ENCODE measurements around the gene SNX8.

Gene SNX8

DNA sequence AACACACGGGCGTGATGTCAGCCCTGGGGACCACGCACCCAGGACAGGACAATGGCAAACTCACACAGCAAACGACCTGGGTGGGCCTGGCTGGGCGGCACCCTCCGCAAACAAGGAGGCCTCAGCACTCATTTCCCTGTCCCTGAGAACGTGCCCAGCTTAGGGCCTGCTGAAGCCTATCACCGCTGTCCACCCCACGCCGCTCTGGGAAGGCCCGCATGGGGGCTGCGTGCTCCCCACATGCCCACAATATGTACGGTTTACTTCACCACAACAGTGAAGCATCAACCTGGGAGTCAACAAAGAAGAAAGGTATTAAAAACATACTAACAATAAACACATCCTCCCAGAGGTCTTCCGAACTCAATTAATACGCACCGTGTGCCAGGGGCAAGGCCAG lies 93.7 kb downstream of the SNX8 start:
- Histone ChIP-seq H3K4me1 (ENCODE audit: control insufficient read depth, insufficient read depth, low read length, unreplicated experiment) (no peaks in the 10 kb centered on the region), H3K27ac (ENCODE audit: low read depth, low read length) (no peak overlapping the region), H3K79me2 (ENCODE audit: control insufficient read depth, insufficient read depth, low read length, unreplicated experiment) (peaks cover 5% of the 10 kb centered on the region), H3K27me3 (ENCODE audit: insufficient read depth, low read length) (no peaks in the 10 kb centered on the region), H2AFZ (ENCODE audit: low read length, unreplicated experiment) (no peak overlapping the region), H3K4me3 (ENCODE audit: low read depth, low read length) (no peak overlapping the region), H3K36me3 (ENCODE audit: insufficient read depth, low read length) (peaks cover 2% of the 10 kb centered on the region; the same call in 1 of the 2 replicates)

DNA sequence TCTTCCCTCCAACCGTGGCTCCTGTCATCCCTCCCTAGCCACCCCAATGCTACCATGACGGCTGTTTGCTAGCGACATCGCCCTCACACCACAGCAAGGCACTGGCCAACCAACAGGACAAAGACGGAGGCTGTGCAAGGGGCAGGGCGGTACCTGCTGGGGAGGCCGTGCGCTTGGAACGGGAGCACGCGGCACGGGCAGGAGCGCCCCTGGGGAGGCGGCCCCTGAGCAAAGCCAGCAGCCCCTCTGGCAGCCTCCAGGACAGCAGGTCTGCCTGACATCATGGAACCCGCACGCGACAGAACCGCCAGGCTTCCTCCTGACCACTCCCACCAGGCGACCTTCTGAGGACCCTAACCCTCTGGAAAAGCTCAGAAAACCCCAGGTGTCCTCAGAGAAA lies 94.2 kb downstream of the SNX8 start:
- no peak overlapping the region for H3K27ac ChIP-seq (ENCODE audit: low read depth, low read length)
- H2AFZ ChIP-seq (ENCODE audit: low read length, unreplicated experiment), result no peak overlapping the region
- no peaks in the 10 kb centered on the region for H3K27me3 ChIP-seq (ENCODE audit: insufficient read depth, low read length)
- no peak overlapping the region for H3K4me3 ChIP-seq (ENCODE audit: low read depth, low read length)
- no peaks in the 10 kb centered on the region; the same call in 1 of the 2 replicates for H3K36me3 ChIP-seq (ENCODE audit: insufficient read depth, low read length)
- no peaks in the 10 kb centered on the region for H3K4me1 ChIP-seq (ENCODE audit: control insufficient read depth, insufficient read depth, low read length, unreplicated experiment)
- peaks cover 5% of the 10 kb centered on the region for H3K79me2 ChIP-seq (ENCODE audit: control insufficient read depth, insufficient read depth, low read length, unreplicated experiment)

DNA sequence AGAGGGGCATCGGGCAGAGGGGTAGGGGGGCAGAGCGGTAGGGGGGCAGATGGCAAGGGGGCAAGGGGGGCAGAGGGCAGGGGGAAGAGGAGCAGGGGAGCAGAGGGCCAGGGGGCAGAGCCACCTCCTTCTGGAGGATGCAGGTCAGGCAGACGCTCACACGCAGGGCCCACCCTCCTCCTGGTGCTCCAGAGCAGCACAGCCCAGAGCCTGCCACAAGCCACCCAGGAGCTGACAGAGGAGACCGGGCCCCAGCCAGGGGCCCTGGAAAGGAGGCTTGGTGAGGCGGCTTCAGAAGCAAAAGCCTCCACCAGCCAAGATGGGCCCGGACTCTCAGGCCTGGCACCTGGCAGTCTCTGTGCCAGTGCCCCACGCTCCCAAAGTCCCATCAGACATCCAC lies 94.6 kb downstream of the SNX8 start:
- Histone ChIP-seq H2AFZ (ENCODE audit: low read length, unreplicated experiment) (no peak overlapping the region), H3K4me3 (ENCODE audit: low read depth, low read length) (no peak overlapping the region), H3K36me3 (ENCODE audit: insufficient read depth, low read length) (peaks cover 2% of the 10 kb centered on the region; the same call in 1 of the 2 replicates), H3K79me2 (ENCODE audit: control insufficient read depth, insufficient read depth, low read length, unreplicated experiment) (peaks cover 2% of the 10 kb centered on the region), H3K27ac (ENCODE audit: low read depth, low read length) (no peak overlapping the region), H3K27me3 (ENCODE audit: insufficient read depth, low read length) (no peaks in the 10 kb centered on the region), H3K4me1 (ENCODE audit: control insufficient read depth, insufficient read depth, low read length, unreplicated experiment) (no peaks in the 10 kb centered on the region)

DNA sequence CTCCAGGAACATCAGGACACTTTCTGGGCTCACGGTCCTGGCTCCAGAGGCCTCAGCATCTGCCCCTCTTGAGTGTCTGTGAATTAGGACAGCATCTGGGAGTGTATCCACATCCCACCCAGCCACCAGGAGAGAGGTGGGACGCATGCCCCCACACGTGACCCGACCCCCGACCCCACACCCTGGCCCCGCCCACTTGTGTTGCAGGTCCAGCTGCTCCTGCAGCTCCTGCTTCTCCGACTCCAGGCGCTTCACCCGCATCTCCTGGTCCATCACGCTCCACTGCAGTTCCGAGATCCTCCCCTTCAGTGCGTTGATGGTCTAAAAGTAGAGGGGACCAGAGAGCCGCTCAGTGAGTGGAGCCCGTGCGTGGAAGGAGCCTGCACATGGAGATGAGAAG lies 95.1 kb downstream of the SNX8 start:
- Histone ChIP-seq H3K27me3 (ENCODE audit: insufficient read depth, low read length) (no peaks in the 10 kb centered on the region), H3K36me3 (ENCODE audit: insufficient read depth, low read length) (peaks cover 6% of the 10 kb centered on the region; the same call in 1 of the 2 replicates), H3K4me3 (ENCODE audit: low read depth, low read length) (no peak overlapping the region), H3K79me2 (ENCODE audit: control insufficient read depth, insufficient read depth, low read length, unreplicated experiment) (no peaks in the 10 kb centered on the region), H2AFZ (ENCODE audit: low read length, unreplicated experiment) (no peak overlapping the region), H3K4me1 (ENCODE audit: control insufficient read depth, insufficient read depth, low read length, unreplicated experiment) (no peaks in the 10 kb centered on the region), H3K27ac (ENCODE audit: low read depth, low read length) (no peak overlapping the region)

DNA sequence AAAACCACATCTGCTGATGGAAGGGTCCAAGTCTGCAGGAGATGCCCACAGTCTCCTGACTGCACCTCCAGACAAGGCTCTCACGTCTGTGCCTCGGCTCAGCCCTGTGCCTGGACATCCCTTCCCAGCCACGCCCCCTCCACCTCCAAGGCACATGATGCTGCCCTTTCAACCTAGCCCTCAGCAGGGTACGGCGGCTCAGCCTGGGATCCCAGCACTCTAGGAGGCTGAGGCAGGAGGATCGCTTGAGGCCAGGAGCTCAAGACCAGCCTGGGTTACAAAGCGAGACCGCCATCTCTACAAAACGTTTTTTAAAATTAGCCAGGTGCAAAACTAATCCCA lies 95.8 kb downstream of the SNX8 start:
- peaks cover 10% of the 10 kb centered on the region; the same call in 1 of the 2 replicates for H3K36me3 ChIP-seq (ENCODE audit: insufficient read depth, low read length)
- no peaks in the 10 kb centered on the region for H3K27me3 ChIP-seq (ENCODE audit: insufficient read depth, low read length)
- H3K4me3 ChIP-seq (ENCODE audit: low read depth, low read length), result no peak overlapping the region
- no peaks in the 10 kb centered on the region for H3K79me2 ChIP-seq (ENCODE audit: control insufficient read depth, insufficient read depth, low read length, unreplicated experiment)
- H3K4me1 ChIP-seq (ENCODE audit: control insufficient read depth, insufficient read depth, low read length, unreplicated experiment), result no peaks in the 10 kb centered on the region
- no peak overlapping the region for H3K27ac ChIP-seq (ENCODE audit: low read depth, low read length)
- H2AFZ ChIP-seq (ENCODE audit: low read length, unreplicated experiment), result no peak overlapping the region

DNA sequence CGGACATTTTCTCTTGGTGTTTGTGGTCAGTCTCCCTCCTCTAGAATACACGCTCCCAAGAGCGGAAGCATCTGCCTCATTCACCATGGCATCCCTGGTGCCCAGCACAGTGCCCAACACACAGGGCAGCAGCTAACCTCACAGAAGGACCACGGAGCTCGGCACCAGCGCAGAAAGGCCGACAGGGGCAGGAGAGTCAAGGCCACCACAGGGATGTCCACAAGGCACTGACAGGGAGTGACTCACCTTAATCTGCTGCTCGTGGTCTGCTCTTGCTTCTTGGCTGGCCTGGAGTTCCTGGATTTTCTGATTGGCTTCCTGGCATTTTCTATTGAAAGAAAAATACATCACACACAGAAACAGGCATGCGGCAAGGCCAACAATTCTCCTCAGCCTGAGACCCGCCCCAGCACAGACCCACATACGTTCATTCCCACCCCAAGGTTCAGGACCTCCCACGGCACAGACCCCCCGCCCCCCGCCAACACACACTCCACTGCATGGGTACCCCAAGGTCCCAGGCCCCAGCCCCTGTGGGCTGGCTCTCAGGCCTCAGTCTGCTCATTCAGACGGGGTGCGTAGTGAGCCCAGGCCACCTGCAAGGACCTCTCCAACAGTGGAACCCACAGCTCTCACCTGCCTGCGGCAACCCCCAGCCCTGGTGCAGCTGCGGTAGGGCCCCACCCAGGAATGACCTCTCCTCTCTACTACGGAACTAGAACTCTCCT lies 96.4 kb downstream of the SNX8 start:
- H3K79me2 ChIP-seq (ENCODE audit: control insufficient read depth, insufficient read depth, low read length, unreplicated experiment), result no peaks in the 10 kb centered on the region
- H3K27me3 ChIP-seq (ENCODE audit: insufficient read depth, low read length), result no peaks in the 10 kb centered on the region
- no peaks in the 10 kb centered on the region for H3K4me1 ChIP-seq (ENCODE audit: control insufficient read depth, insufficient read depth, low read length, unreplicated experiment)
- H3K36me3 ChIP-seq (ENCODE audit: insufficient read depth, low read length), result peaks cover 10% of the 10 kb centered on the region; the same call in 1 of the 2 replicates
- no peak overlapping the region for H3K4me3 ChIP-seq (ENCODE audit: low read depth, low read length)
- no peak overlapping the region for H3K27ac ChIP-seq (ENCODE audit: low read depth, low read length)
- H2AFZ ChIP-seq (ENCODE audit: low read length, unreplicated experiment), result no peak overlapping the region

DNA sequence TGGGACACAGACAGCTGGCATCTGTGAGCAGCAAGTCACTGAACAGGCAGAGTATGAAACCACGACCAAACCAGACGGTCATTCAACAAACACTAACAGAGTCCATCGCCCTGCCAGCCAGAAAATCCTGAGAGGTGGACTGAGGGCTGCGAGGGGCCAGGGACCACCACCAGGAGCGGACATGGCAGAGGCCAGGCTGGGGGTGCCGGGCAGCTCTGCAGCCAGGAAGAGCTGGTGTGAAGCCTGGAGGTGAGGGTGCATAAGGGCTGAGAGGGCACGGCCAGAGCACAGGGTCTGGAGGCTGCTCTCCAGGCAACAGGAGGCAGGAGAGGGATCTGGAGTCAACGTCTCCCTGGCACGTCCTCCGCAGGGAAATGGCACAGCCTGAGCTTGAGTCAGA lies 97.0 kb downstream of the SNX8 start:
- no peaks in the 10 kb centered on the region for H3K79me2 ChIP-seq (ENCODE audit: control insufficient read depth, insufficient read depth, low read length, unreplicated experiment)
- no peaks in the 10 kb centered on the region for H3K4me1 ChIP-seq (ENCODE audit: control insufficient read depth, insufficient read depth, low read length, unreplicated experiment)
- H2AFZ ChIP-seq (ENCODE audit: low read length, unreplicated experiment), result no peak overlapping the region
- no peaks in the 10 kb centered on the region for H3K27me3 ChIP-seq (ENCODE audit: insufficient read depth, low read length)
- peaks cover 15% of the 10 kb centered on the region; the same call in 1 of the 2 replicates for H3K36me3 ChIP-seq (ENCODE audit: insufficient read depth, low read length)
- no peak overlapping the region for H3K27ac ChIP-seq (ENCODE audit: low read depth, low read length)
- H3K4me3 ChIP-seq (ENCODE audit: low read depth, low read length), result no peak overlapping the region

DNA sequence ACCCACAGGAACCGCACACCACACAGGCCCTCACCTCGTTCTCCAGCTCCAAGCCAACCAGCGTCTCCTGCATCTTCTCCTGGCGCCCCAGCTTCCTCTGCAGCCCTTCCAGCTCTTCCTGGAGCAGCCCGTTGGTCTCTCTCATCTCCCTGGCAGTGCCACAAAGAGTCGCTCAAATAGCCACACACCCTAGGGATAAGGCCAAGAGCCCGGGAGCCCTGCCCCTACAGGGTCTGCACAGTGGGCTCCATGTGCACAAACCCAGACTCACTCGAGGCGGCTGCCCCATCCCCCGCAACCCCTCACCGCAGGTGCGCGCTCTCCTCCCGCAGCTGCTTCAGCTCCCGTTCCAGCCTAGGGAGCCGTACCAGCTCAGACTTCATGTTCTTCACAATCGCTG lies 98.4 kb downstream of the SNX8 start:
- Histone ChIP-seq H3K4me1 (ENCODE audit: control insufficient read depth, insufficient read depth, low read length, unreplicated experiment) (no peaks in the 10 kb centered on the region), H3K4me3 (ENCODE audit: low read depth, low read length) (no peak overlapping the region), H3K27me3 (ENCODE audit: insufficient read depth, low read length) (no peaks in the 10 kb centered on the region), H3K79me2 (ENCODE audit: control insufficient read depth, insufficient read depth, low read length, unreplicated experiment) (no peaks in the 10 kb centered on the region), H3K27ac (ENCODE audit: low read depth, low read length) (no peak overlapping the region), H3K36me3 (ENCODE audit: insufficient read depth, low read length) (peaks cover 15% of the 10 kb centered on the region; the same call in 1 of the 2 replicates), H2AFZ (ENCODE audit: low read length, unreplicated experiment) (no peak overlapping the region)

DNA sequence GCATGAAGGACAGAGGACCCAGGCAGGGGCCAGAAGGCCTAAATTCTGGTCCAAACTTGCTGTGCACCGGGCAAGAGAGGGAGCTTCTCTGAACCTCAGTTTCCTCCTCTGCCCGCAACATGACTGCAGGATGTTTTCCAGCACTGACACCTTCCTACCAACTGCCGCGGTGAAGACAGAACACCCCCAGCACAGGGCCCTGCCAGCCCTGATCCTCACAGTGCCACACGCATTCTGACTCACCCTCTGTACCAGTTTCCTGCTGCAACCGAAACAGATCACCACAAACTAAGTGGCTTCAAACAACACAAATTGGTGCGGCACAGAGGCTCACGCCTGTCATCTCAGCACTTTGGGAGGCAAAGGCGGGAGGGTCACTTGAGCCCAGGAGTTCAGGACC lies 99.6 kb downstream of the SNX8 start:
- H2AFZ ChIP-seq (ENCODE audit: low read length, unreplicated experiment), result no peak overlapping the region
- no peaks in the 10 kb centered on the region for H3K4me1 ChIP-seq (ENCODE audit: control insufficient read depth, insufficient read depth, low read length, unreplicated experiment)
- H3K27me3 ChIP-seq (ENCODE audit: insufficient read depth, low read length), result no peaks in the 10 kb centered on the region
- H3K79me2 ChIP-seq (ENCODE audit: control insufficient read depth, insufficient read depth, low read length, unreplicated experiment), result no peaks in the 10 kb centered on the region
- no peak overlapping the region for H3K27ac ChIP-seq (ENCODE audit: low read depth, low read length)
- peaks cover 15% of the 10 kb centered on the region; the same call in 1 of the 2 replicates for H3K36me3 ChIP-seq (ENCODE audit: insufficient read depth, low read length)
- no peak overlapping the region for H3K4me3 ChIP-seq (ENCODE audit: low read depth, low read length)

DNA sequence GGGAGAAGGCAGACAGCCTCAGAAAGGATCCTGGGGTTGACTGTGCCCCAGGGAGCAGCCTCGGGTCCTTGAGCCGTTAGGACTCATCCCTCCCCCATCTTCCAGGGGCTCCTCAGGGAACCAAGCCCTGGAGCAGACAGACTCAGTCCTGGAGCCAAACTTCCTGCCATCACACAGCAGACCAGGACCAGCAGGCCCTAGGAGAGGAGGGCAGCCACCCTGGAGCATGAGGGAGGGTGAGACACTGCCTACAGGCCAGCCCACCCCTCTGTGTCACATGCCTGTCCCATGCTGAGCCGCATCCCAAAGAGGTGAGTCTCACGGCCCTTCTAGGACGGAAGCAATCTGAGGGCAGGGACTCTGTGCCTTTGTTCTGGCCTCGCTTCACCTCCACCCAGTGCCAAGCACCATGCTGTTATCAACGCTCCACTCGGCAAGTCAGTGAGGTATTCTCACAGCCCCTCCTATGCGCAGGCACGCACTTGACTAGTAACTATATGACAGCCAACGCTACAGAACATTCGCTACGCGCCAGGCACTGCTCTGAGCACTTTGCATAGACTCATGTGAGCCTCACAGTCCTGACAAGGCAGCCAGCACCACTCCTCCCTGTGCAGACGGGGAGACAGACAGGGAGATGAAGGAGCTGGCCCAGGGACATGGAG lies 100.6 kb downstream of the SNX8 start:
- H3K4me3 ChIP-seq (ENCODE audit: low read depth, low read length), result no peak overlapping the region
- no peak overlapping the region for H3K27ac ChIP-seq (ENCODE audit: low read depth, low read length)
- H3K4me1 ChIP-seq (ENCODE audit: control insufficient read depth, insufficient read depth, low read length, unreplicated experiment), result no peaks in the 10 kb centered on the region
- H2AFZ ChIP-seq (ENCODE audit: low read length, unreplicated experiment), result no peak overlapping the region
- H3K36me3 ChIP-seq (ENCODE audit: insufficient read depth, low read length), result peaks cover 15% of the 10 kb centered on the region; the same call in 1 of the 2 replicates
- H3K79me2 ChIP-seq (ENCODE audit: control insufficient read depth, insufficient read depth, low read length, unreplicated experiment), result no peaks in the 10 kb centered on the region
- no peaks in the 10 kb centered on the region for H3K27me3 ChIP-seq (ENCODE audit: insufficient read depth, low read length)

DNA sequence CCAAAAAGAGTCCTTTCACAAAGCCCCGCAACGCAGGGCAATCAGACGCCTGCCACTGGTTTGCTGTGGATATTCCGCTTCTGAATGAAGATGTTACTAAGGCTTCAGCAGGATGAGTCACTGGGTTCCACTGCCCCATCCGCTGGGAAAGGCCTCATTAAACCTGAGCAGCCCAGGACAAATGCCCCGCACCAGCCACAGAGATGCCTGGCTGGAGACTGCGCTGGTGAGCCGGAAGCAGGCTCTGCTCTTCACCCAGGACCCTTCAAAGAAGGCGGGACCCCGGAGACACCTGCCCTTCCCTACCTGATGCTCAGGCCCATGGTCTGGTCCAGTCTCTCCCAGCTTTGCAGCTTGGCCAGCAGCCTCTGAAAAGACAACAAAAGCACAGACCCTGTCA lies 101.3 kb downstream of the SNX8 start:
- Histone ChIP-seq H3K27me3 (ENCODE audit: insufficient read depth, low read length) (no peaks in the 10 kb centered on the region), H3K36me3 (ENCODE audit: insufficient read depth, low read length) (peaks cover 15% of the 10 kb centered on the region; the same call in 1 of the 2 replicates), H2AFZ (ENCODE audit: low read length, unreplicated experiment) (no peak overlapping the region), H3K79me2 (ENCODE audit: control insufficient read depth, insufficient read depth, low read length, unreplicated experiment) (no peaks in the 10 kb centered on the region), H3K27ac (ENCODE audit: low read depth, low read length) (no peak overlapping the region), H3K4me3 (ENCODE audit: low read depth, low read length) (no peak overlapping the region), H3K4me1 (ENCODE audit: control insufficient read depth, insufficient read depth, low read length, unreplicated experiment) (no peaks in the 10 kb centered on the region)
